ENCODE measurements around the gene ROR1.

Gene ROR1

GRCh38 chr1:64186898-64187280, 413.1 kb downstream of the ROR1 start:
- DNase-seq (ENCODE audit: extremely low read depth, insufficient read length), result no peak
- Histone ChIP-seq H3K4me3 (replicated peaks; ENCODE audit: low read depth, low read length) (no peak overlapping the region), H3K36me3 (ENCODE audit: control insufficient read depth, insufficient read depth, low read length) (no peaks in the 10 kb centered on the region), H3K27me3 (replicated peaks; ENCODE audit: control insufficient read depth, insufficient read depth, low read length) (no peaks in the 10 kb centered on the region)
- TF ChIP-seq CTCF (IDR thresholded peaks at IDR 0.05; ENCODE audit: insufficient read depth, low read length, poor library complexity, severe bottlenecking), result no peak

- DNase-seq (ENCODE audit: extremely low read depth, insufficient read length), result no peak
- H3K27me3 ChIP-seq (replicated peaks; ENCODE audit: control insufficient read depth, insufficient read depth, low read length), result no peaks in the 10 kb centered on the region
- no peak for TF ChIP-seq CTCF (IDR thresholded peaks at IDR 0.05; ENCODE audit: insufficient read depth, low read length, poor library complexity, severe bottlenecking)
Measured at GRCh38 chr1:64187646-64188045, 413.8 kb downstream of the ROR1 start.

GRCh38 chr1:64192290-64192689, 418.5 kb downstream of the ROR1 start:
- no peak for TF ChIP-seq CTCF (IDR thresholded peaks at IDR 0.05; ENCODE audit: insufficient read depth, low read length, poor library complexity, severe bottlenecking)

More at GRCh38 chr1:64187646-64188045, 413.8 kb downstream of the ROR1 start:
- H3K36me3 ChIP-seq (ENCODE audit: control insufficient read depth, insufficient read depth, low read length), result no peaks in the 10 kb centered on the region
- no peak overlapping the region for H3K4me3 ChIP-seq (replicated peaks; ENCODE audit: low read depth, low read length)

GRCh38 chr1:64194168-64195080, 420.6 kb downstream of the ROR1 start:
- no peaks in the 10 kb centered on the region for H3K36me3 ChIP-seq (ENCODE audit: control insufficient read depth, insufficient read depth, low read length)
- DNase-seq (ENCODE audit: extremely low read depth, insufficient read length), result no peak
- no peak for TF ChIP-seq CTCF (IDR thresholded peaks at IDR 0.05; ENCODE audit: insufficient read depth, low read length, poor library complexity, severe bottlenecking)

More at GRCh38 chr1:64192290-64192689, 418.5 kb downstream of the ROR1 start:
- Histone ChIP-seq H3K36me3 (ENCODE audit: control insufficient read depth, insufficient read depth, low read length) (no peaks in the 10 kb centered on the region), H3K27me3 (replicated peaks; ENCODE audit: control insufficient read depth, insufficient read depth, low read length) (no peaks in the 10 kb centered on the region), H3K4me3 (replicated peaks; ENCODE audit: low read depth, low read length) (no peak overlapping the region)
- DNase-seq (ENCODE audit: extremely low read depth, insufficient read length), result no peak

GRCh38 chr1:64195081-64195395, 421.2 kb downstream of the ROR1 start:
- TF ChIP-seq CTCF (IDR thresholded peaks at IDR 0.05; ENCODE audit: insufficient read depth, low read length, poor library complexity, severe bottlenecking), result no peak
- no peak overlapping the region for H3K4me3 ChIP-seq (replicated peaks; ENCODE audit: low read depth, low read length)
- DNase-seq (ENCODE audit: extremely low read depth, insufficient read length), result no peak
- no peaks in the 10 kb centered on the region for H3K36me3 ChIP-seq (ENCODE audit: control insufficient read depth, insufficient read depth, low read length)
- no peaks in the 10 kb centered on the region for H3K27me3 ChIP-seq (replicated peaks; ENCODE audit: control insufficient read depth, insufficient read depth, low read length)

More at GRCh38 chr1:64194168-64195080, 420.6 kb downstream of the ROR1 start:
- Histone ChIP-seq H3K27me3 (replicated peaks; ENCODE audit: control insufficient read depth, insufficient read depth, low read length) (no peaks in the 10 kb centered on the region), H3K4me3 (replicated peaks; ENCODE audit: low read depth, low read length) (no peak overlapping the region)

Measured in GM06990 (cell line).